Daoy (cell line): Measurements from ENCODE around the gene CPT2. TPM values are rescaled to one million over a fixed set of nuclear protein-coding genes. Genes with fewer than 3 reads are reported as not detected.

Experiments
- DNase-seq: peaks from one replicate; pipeline ENCODE4 v3.0.0-alpha.2; 2015; ENCODE audit warnings: low read depth
- total RNA-seq: library from RNA; depleted of rRNA; stranded (reverse); fragments of >200 nt; shearing (Covaris generic); gene quantifications from 2 replicates; pipeline ENCODE4 v1.2.3, GENCODE V29; 2014; rRNA removed

CPT2 gene
- total RNA-seq, 1 experiment from 2014 or later = 13.7 TPM

DNA sequence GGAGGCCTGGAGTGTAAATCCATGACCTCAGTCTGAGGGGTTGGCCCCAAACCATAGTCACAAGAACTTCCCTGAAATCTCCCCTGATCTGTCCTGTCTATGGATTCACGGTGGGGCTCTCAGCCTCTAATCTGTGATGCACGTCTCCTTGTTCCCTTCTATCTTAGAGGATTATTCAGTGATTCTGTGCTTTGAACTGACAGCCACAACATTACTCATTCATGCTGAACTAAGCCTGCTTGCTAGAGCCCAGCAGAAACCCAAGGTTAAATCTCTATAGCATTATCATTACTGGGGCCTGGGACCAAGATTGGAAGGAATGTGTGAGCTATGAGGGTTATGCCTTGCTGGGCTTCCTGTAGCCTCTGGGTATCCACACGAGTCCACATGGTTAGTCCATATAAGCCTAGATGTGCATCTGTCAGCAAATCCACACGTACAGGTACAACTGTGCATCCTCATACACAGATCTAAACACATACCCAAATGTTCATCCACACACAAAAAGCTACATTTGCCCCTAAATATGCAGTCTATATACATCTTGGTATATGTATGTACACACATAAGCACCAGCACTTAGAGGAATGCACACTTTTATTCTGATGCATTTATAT lies 64.1 kb downstream of the CPT2 start:
- no peak for DNase-seq

DNA sequence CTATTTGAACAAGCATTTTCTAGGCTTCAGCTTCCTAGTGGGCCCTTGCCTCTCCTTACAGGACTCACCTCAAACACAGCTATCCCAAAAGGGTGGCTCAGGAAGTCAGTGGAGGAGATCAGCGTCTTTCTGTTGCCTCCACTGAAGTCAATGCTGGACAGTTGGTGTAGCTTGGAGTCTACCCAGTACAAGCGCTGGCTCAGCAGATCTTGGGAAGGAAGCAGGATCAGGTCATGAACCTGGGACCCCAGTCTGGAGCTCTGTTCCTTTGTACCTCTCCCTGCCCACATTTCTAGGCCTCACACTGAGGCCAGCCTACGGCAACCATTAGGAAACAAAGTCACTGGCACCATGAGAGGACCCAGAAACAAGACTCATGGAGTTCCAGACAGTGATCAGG lies 65.4 kb downstream of the CPT2 start:
- DNase-seq = no peak

Other genes starting within 250 kb of the CPT2 start
- gene PODN, start 134.6 kb upstream of the CPT2 start, total RNA-seq = not detected in 2 replicates
- not detected in 2 replicates for gene SLC1A7, start 54.2 kb upstream of the CPT2 start, total RNA-seq
- 73.9 and 83.4 TPM in 2 replicates for gene CZIB, start 23.8 kb downstream of the CPT2 start, total RNA-seq
- 51.6 and 60.0 TPM in 2 replicates for gene MAGOH, start 41.7 kb downstream of the CPT2 start, total RNA-seq
- gene LRP8, start 131.2 kb downstream of the CPT2 start, total RNA-seq = 26.9 and 28.1 TPM in 2 replicates